Measurements from ENCODE around the gene DMXL2.

DMXL2 gene

GRCh38 chr15:51561271-51561670 is 61.3 kb downstream of the DMXL2 start:
- Histone ChIP-seq H3F3A (ENCODE audit: insufficient read depth, low read length) (no peaks in the 10 kb centered on the region), H3K36me3 (ENCODE audit: insufficient read depth, low read length) (no peaks in the 10 kb centered on the region), H3K9me2 (ENCODE audit: low read depth, low read length) (no peaks in the 10 kb centered on the region), H3K4me2 (ENCODE audit: low read length) (no peak overlapping the region), H3K4me3 (ENCODE audit: low read depth, low read length, poor library complexity, severe bottlenecking) (no peak overlapping the region), H3K4me1 (ENCODE audit: insufficient read depth, low read length, severe bottlenecking) (no peaks in the 10 kb centered on the region), H4K20me1 (ENCODE audit: insufficient read depth, low read length) (no peaks in the 10 kb centered on the region), H3K27ac (ENCODE audit: low read depth, low read length, poor library complexity, severe bottlenecking) (no peak overlapping the region), H3K27me3 (ENCODE audit: insufficient read depth, low read length) (no peaks in the 10 kb centered on the region; the same call in 1 of the 2 replicates), H3K79me2 (ENCODE audit: insufficient read depth, low read length) (no peaks in the 10 kb centered on the region), H2AFZ (ENCODE audit: low read length) (no peak overlapping the region), H3K9ac (ENCODE audit: low read length) (no peak overlapping the region), H3K9me3 (ENCODE audit: low read length) (no peaks in the 10 kb centered on the region)
- TF ChIP-seq EZH2 (IDR thresholded peaks at IDR 0.05; ENCODE audit: borderline replicate concordance, low read length) (no peak), CTCF (IDR thresholded peaks at IDR 0.05; ENCODE audit: low read length) (no peak)

- Histone ChIP-seq H3K36me3 (ENCODE audit: insufficient read depth, low read length) (no peaks in the 10 kb centered on the region), H3K4me2 (ENCODE audit: low read length) (no peak overlapping the region), H3K9me2 (ENCODE audit: low read depth, low read length) (no peaks in the 10 kb centered on the region), H4K20me1 (ENCODE audit: insufficient read depth, low read length) (no peaks in the 10 kb centered on the region), H3K79me2 (ENCODE audit: insufficient read depth, low read length) (no peaks in the 10 kb centered on the region), H3F3A (ENCODE audit: insufficient read depth, low read length) (no peaks in the 10 kb centered on the region), H2AFZ (ENCODE audit: low read length) (no peak overlapping the region), H3K4me1 (ENCODE audit: insufficient read depth, low read length, severe bottlenecking) (no peaks in the 10 kb centered on the region), H3K27me3 (ENCODE audit: insufficient read depth, low read length) (no peaks in the 10 kb centered on the region; the same call in 1 of the 2 replicates), H3K9ac (ENCODE audit: low read length) (no peak overlapping the region), H3K4me3 (ENCODE audit: low read depth, low read length, poor library complexity, severe bottlenecking) (no peak overlapping the region), H3K27ac (ENCODE audit: low read depth, low read length, poor library complexity, severe bottlenecking) (no peak overlapping the region), H3K9me3 (ENCODE audit: low read length) (no peaks in the 10 kb centered on the region)
- TF ChIP-seq CTCF (IDR thresholded peaks at IDR 0.05; ENCODE audit: low read length) (no peak), EZH2 (IDR thresholded peaks at IDR 0.05; ENCODE audit: borderline replicate concordance, low read length) (no peak)
These were observed 63.7 kb downstream of the DMXL2 start for GRCh38 chr15:51558876-51559275.

GRCh38 chr15:51558411-51558810 is 64.2 kb downstream of the DMXL2 start:
- Histone ChIP-seq H3K4me1 (ENCODE audit: insufficient read depth, low read length, severe bottlenecking) (no peaks in the 10 kb centered on the region), H3K4me3 (ENCODE audit: low read depth, low read length, poor library complexity, severe bottlenecking) (no peak overlapping the region), H3K9me3 (ENCODE audit: low read length) (no peaks in the 10 kb centered on the region), H3F3A (ENCODE audit: insufficient read depth, low read length) (no peaks in the 10 kb centered on the region), H3K36me3 (ENCODE audit: insufficient read depth, low read length) (no peaks in the 10 kb centered on the region), H3K9ac (ENCODE audit: low read length) (no peak overlapping the region), H3K79me2 (ENCODE audit: insufficient read depth, low read length) (no peaks in the 10 kb centered on the region), H3K9me2 (ENCODE audit: low read depth, low read length) (no peaks in the 10 kb centered on the region), H3K27me3 (ENCODE audit: insufficient read depth, low read length) (no peaks in the 10 kb centered on the region; the same call in 1 of the 2 replicates), H3K4me2 (ENCODE audit: low read length) (no peak overlapping the region), H3K27ac (ENCODE audit: low read depth, low read length, poor library complexity, severe bottlenecking) (no peak overlapping the region), H2AFZ (ENCODE audit: low read length) (no peak overlapping the region), H4K20me1 (ENCODE audit: insufficient read depth, low read length) (no peaks in the 10 kb centered on the region)
- TF ChIP-seq EZH2 (IDR thresholded peaks at IDR 0.05; ENCODE audit: borderline replicate concordance, low read length) (no peak), CTCF (IDR thresholded peaks at IDR 0.05; ENCODE audit: low read length) (no peak)

Data from OCI-LY1 (cell line).